Measurements from ENCODE around the gene ULK4.

- TF ChIP-seq REST (IDR thresholded peaks at IDR 0.05; ENCODE audit: low read depth) (no peak), EZH2 (IDR thresholded peaks at IDR 0.05) (no peak), CBX3 (IDR thresholded peaks at IDR 0.05; ENCODE audit: low read depth) (no peak), RAD21 (IDR thresholded peaks at IDR 0.05; ENCODE audit: low read depth) (no peak), POLR2A (IDR thresholded peaks at IDR 0.05; ENCODE audit: borderline replicate concordance, extremely low read depth, insufficient read depth, insufficient read length) (no peak), CTCF (IDR thresholded peaks at IDR 0.05 in 2 of 3, conservative IDR thresholded peaks at IDR 0.05 in 1 of 3; ENCODE audit: borderline replicate concordance in 1 of 3, insufficient read depth in 1 of 3, low read depth in 2 of 3, low read length in 2 of 3) (peak in 2 of 3 experiments; percentile 27 to 33; a peak in 3 of 6 replicates), POLR2AphosphoS5 (IDR thresholded peaks at IDR 0.05; ENCODE audit: low read depth, low read length) (no peak), JUND (IDR thresholded peaks at IDR 0.05) (no peak), SRF (IDR thresholded peaks at IDR 0.05; ENCODE audit: low read depth) (no peak), MAX (IDR thresholded peaks at IDR 0.05) (no peak), TCF7L2 (IDR thresholded peaks at IDR 0.05; ENCODE audit: borderline replicate concordance, extremely low read depth, insufficient read depth, insufficient read length) (no peak), ZNF274 (IDR thresholded peaks at IDR 0.05; ENCODE audit: low read depth, low read length) (no peak)
Observed at GRCh38 chr3:41997702-41998550, 36.0 kb upstream of the ULK4 start.
